HAP-1 (cell line): ENCODE data around the gene SIAE.

Experiments
- DNase-seq, 2 experiments: peaks; one replicate each; pipeline ENCODE4 v3.0.0-alpha.2; 2016 to 2020; ENCODE audit warnings: low spot score in 2 of 2
- H3K27me3 ChIP-seq: fragments of 250-450 bp; sonication (Bioruptor Pico); 2 replicates; pipeline ENCODE4 v1.5.1; 2020; ENCODE audit warnings: low read depth, mild to moderate bottlenecking, moderate library complexity
- H3K36me3 ChIP-seq: fragments of 250-450 bp; sonication (Bioruptor Pico); replicated peaks from 2 replicates; pipeline ENCODE4 v1.5.1; 2020; ENCODE audit warnings: mild to moderate bottlenecking
- H3K4me1 ChIP-seq: fragments of 250-450 bp; sonication (Bioruptor Pico); 2 replicates; pipeline ENCODE4 v1.5.1; 2020; ENCODE audit warnings: mild to moderate bottlenecking
- H3K4me3 ChIP-seq: fragments of 250-450 bp; sonication (Bioruptor Pico); 2 replicates; pipeline ENCODE4 v1.5.1; 2020; ENCODE audit warnings: mild to moderate bottlenecking, moderate library complexity
- H3K9me3 ChIP-seq: fragments of 250-450 bp; sonication (Bioruptor Pico); 2 replicates; pipeline ENCODE4 v1.5.1; 2020; ENCODE audit warnings: mild to moderate bottlenecking, moderate library complexity
- in situ Hi-C: fragments of 300-500 bp; cut with MboI; formaldehyde crosslinking; loops from 3 replicates; pipeline ENCODE4 v1.14.3; 2020; ENCODE audit warnings: low sequenced_read_pairs, inconsistent platforms, mixed read lengths

SIAE gene

DNA sequence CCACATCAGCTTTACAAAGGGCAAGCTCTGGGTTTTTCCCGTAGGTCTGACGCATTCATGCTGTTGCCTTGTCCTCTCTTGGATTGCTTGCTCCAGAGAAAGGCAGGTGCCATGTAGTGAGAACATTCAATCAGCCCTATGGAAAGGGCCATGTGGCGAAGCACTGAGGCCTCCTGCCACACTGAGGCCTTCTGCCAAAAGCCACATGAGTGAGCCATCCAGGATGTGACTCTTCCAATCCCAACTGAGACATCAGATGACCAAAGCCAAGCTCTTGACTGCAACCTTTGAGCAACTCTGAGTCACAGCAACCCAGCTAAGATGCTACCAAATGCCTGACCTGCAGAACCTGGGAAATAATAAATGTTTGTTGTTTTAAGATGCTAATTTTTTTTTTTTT is 71.3 kb downstream of the SIAE start:
- DNase-seq: no peak
- in situ Hi-C loops: no loop called here
- no peaks in the 10 kb centered on the region for H3K9me3 ChIP-seq
- no peaks in the 10 kb centered on the region; the same call in 1 of the 2 replicates for H3K27me3 ChIP-seq
- no peaks in the 10 kb centered on the region for H3K4me1 ChIP-seq
- no peak overlapping the region for H3K4me3 ChIP-seq
- no peaks in the 10 kb centered on the region for H3K36me3 ChIP-seq

DNA sequence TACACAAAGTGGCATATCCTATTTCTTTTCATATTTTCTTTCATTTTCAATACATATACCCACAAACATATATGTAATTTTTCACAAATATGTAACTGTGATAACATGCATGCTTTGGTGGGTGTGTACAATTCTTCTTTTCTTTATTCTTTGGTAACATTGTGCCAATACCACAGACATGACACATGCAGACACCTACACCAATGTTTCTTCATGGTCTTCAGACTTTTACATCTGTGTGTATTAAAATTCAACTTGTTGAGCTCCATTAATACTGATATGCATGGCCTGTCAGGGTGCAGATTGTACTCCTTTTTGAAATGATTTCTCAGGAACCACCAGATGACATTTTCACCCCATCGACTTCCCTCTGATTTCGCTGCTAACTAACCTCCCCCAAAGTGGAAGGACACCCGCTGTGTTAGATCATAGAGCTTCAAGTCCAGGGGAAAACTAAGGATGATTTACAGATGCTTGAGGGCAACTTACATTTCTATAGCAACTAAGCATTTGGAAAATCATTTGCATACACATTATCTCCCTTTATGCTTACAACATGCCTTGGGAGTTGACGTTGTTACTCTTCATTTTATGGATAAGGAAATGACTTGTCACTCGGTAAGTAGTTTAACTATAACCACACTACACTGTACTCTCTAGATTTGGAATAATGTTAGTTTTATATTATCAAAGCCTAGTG is 72.8 kb downstream of the SIAE start:
- Histone ChIP-seq H3K27me3 (no peaks in the 10 kb centered on the region; the same call in 1 of the 2 replicates), H3K4me1 (no peaks in the 10 kb centered on the region), H3K9me3 (no peaks in the 10 kb centered on the region), H3K36me3 (no peaks in the 10 kb centered on the region), H3K4me3 (no peak overlapping the region)
- no peak for DNase-seq
- in situ Hi-C loops: no loop called here

DNA sequence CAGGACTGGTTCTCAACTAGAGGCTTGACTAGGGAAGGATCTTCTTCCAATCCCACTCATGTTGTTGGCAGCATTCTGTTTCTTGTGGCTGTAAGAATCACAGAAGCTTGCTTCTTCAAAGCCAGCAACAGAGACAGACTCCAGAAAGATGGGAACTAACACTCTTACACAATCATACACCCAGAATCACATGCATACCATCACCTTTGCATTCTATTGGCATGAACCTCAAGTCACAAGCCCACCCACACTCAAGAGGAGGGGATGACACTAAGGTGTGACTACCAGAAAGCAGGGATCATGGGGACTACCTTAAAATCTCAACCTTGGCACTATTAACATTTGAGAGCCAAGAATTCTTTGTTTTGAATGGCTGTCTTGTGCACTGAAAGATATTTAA is 75.9 kb downstream of the SIAE start:
- in situ Hi-C loops: loop anchor here (25.0 kb wide), 2 partner anchors 185 to 510 kb away; partner anchors contain the start of gene OR8B4
- Histone ChIP-seq H3K4me1 (no peaks in the 10 kb centered on the region), H3K27me3 (peaks cover 3% of the 10 kb centered on the region), H3K9me3 (no peaks in the 10 kb centered on the region), H3K36me3 (no peaks in the 10 kb centered on the region), H3K4me3 (no peak overlapping the region)
- no peak for DNase-seq

DNA sequence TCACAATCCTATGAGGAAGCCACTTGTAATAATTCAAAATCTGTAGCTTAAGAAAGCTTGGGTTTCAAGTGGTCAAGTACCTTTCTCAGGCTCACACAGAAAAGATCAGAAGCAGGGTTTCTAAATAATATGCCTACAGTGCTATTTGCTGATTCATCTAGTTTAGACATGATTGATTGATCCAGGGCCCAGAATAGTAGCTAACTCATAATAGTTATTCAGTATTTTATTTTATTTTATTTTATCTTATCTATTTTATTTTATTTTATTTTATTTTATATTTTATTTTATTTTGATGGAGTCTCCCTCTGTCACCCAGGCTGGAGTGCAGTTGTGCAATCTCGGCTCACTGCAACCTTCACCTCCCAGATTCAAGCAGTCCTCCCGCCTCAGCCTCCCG is 78.2 kb downstream of the SIAE start:
- Histone ChIP-seq H3K27me3 (peaks cover 3% of the 10 kb centered on the region), H3K9me3 (no peaks in the 10 kb centered on the region), H3K4me1 (no peaks in the 10 kb centered on the region), H3K4me3 (no peak overlapping the region), H3K36me3 (no peaks in the 10 kb centered on the region)
- DNase-seq: no peak
- in situ Hi-C loops: loop anchor here (25.0 kb wide), 2 partner anchors 183 to 508 kb away; partner anchors contain the start of gene OR8B4

DNA sequence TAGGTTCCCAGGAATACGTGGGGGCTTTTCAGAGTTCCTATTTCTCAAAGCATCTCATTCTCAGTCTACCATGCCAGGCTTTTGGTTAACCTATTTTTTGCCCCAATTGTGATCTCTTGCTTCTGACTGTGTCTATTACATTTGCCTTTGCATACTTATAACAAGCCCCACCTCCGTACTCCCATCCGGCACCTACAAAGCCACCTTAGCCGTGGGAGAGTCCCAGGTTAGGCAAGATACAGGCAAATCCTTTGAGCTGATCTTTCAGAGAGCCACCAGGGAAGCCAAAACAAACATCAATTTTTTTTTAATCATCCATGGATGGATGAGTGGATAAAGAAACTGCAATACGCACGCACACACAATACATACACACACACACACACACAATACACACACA is 80.9 kb downstream of the SIAE start:
- no peak overlapping the region for H3K4me3 ChIP-seq
- no peaks in the 10 kb centered on the region for H3K4me1 ChIP-seq
- in situ Hi-C loops: loop anchor here (25.0 kb wide), 2 partner anchors 180 to 505 kb away; partner anchors contain the start of gene OR8B4
- H3K27me3 ChIP-seq: peaks cover 3% of the 10 kb centered on the region; the same call in 1 of the 2 replicates
- no peaks in the 10 kb centered on the region for H3K36me3 ChIP-seq
- no peaks in the 10 kb centered on the region for H3K9me3 ChIP-seq
- no peak for DNase-seq

DNA sequence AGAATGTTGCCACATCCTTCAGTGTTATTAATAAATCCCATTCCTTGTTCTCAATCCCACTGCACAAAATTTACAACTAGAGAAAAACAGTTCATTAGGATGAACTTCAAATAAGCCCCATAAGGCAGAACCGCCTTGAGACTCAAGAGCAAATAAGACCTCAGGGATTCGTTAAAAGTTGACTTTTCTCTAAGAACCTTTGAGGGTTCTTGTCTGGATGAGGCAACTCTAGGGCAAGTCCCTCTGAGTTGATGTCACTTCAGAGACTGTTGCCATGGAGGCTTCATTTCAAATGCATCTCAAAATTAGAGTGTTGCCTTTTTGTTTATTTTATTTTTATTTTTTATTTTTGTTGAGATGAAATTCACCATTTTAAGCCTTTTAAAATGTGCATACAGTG is 82.1 kb downstream of the SIAE start:
- Histone ChIP-seq H3K27me3 (peaks cover 3% of the 10 kb centered on the region; the same call in 1 of the 2 replicates), H3K36me3 (no peaks in the 10 kb centered on the region), H3K4me1 (no peaks in the 10 kb centered on the region), H3K9me3 (no peaks in the 10 kb centered on the region), H3K4me3 (no peak overlapping the region)
- in situ Hi-C loops: loop anchor here (25.0 kb wide), 2 partner anchors 179 to 504 kb away; partner anchors contain the start of gene OR8B4
- DNase-seq: no peak

DNA sequence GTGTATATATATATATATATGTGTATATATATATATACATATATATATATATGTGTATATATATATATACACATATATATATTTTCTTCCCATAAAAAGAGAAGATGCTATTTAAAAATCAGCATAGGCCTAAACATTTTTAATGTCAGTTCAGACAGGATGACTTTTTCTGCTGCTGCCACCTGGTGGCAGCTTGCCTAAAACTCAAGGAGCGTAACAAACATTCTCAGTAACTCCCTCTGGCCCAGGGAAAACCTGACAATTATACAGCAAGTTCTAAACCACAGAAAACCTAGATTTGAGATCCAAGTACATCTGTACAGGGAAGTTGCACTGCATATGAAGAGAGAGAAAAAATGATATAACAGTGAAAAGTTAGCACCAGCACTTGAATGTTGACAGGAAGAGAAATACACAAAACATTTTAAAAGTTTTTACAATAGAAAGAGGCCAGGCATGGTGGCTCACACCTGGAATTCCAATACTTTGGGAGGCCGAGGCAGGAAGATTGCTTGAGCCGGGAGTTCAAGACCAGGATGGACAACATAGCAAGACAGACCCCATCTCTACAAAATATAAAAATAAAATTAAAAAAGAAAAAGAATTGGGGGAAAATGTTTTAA is 87.2 kb downstream of the SIAE start:
- peak; percentile 34 to 67 for DNase-seq
- in situ Hi-C loops: loop anchor here (25.0 kb wide), 2 partner anchors 174 to 499 kb away; partner anchors contain the start of gene OR8B4

DNA sequence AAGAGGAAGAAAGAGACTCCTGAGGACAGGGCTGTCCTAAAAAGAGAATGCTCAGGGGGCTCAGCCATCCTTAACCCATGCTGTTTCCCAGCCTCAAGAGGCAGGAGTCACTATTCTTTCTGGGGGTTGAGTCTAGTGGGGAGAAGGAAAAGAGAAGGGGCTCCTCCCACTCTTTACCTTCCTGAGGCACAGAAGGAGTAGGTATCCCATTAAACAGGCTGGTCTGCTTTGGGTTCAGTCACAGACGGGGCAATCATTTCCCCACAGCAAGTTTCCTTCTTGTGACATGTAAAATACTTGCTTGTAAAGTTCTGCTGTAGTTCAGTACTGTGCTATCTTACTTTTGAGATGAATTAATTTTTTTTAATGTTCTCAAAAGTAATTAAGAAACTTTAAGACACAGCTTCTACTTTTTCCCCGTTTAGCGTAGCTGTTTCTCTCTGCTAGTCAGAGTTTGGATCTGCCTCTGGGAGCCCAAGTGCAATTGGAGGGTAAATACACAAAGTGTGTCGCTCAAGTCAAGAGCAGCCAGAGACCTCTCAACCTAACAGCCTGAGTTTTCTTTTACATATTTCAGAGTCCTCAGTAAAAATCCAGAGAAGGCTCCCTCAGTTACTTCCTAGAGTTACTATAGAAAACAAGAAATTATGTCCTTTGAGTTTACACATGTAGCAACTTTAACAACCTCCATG is 88.7 kb downstream of the SIAE start:
- in situ Hi-C loops: loop anchor here (25.0 kb wide), 2 partner anchors 173 to 498 kb away; partner anchors contain the start of gene OR8B4
- no peaks in the 10 kb centered on the region for H3K9me3 ChIP-seq
- H3K4me1 ChIP-seq: no peaks in the 10 kb centered on the region
- H3K27me3 ChIP-seq: peaks cover 9% of the 10 kb centered on the region; the same call in 1 of the 2 replicates
- no peaks in the 10 kb centered on the region for H3K36me3 ChIP-seq
- no peak overlapping the region for H3K4me3 ChIP-seq
- no peak for DNase-seq

More for the DNA sequence above, 87.2 kb downstream of the SIAE start:
- Histone ChIP-seq H3K27me3 (peaks cover 9% of the 10 kb centered on the region; the same call in 1 of the 2 replicates), H3K4me1 (no peaks in the 10 kb centered on the region), H3K9me3 (no peaks in the 10 kb centered on the region), H3K36me3 (no peaks in the 10 kb centered on the region), H3K4me3 (no peak overlapping the region)

DNA sequence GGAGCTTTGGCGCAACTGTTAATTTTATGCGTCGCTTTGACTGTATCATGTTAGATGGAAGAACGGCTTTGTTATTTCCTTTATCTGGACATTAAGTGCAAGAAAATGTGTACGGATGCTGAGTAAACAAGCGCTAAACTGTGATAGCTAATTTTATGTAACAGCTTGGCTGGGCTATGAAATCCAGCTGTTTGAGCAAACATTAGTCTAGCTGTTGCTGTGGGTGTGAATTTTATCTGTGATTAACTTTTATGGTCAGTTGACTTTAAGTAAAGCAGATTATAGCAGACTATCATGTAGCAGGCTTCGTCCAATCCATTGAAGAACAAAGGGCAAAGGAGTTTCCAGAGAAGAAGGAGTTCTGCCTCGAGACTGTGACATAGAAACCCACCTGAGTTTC is 89.8 kb downstream of the SIAE start:
- no peak for DNase-seq
- Histone ChIP-seq H3K27me3 (peaks cover 9% of the 10 kb centered on the region), H3K4me1 (no peaks in the 10 kb centered on the region), H3K4me3 (no peak overlapping the region), H3K9me3 (no peaks in the 10 kb centered on the region), H3K36me3 (no peaks in the 10 kb centered on the region)
- in situ Hi-C loops: loop anchor here (25.0 kb wide), 2 partner anchors 171 to 496 kb away; partner anchors contain the start of gene OR8B4
